H1 (cell line): ENCODE data around the gene GPR101.

Experiments used
- JUND ChIP-seq: IDR thresholded peaks from 2 replicates; pipeline ENCODE4 v1.6.1; 2011; ENCODE audit warnings: mild to moderate bottlenecking, improper control_type of control experiment, low read length
- POLR2AphosphoS5 ChIP-seq: IDR thresholded peaks from 2 replicates; pipeline ENCODE4 v1.6.1; 2011; ENCODE audit warnings: low read depth, low read length
- SIN3A ChIP-seq, 2 experiments: IDR thresholded peaks in 1 of 2; conservative IDR thresholded peaks in 1 of 2; 2 replicates each; pipeline ENCODE4 v1.6.1; 2011 to 2012; ENCODE audit warnings: low read length in 2 of 2, improper control_type of control experiment in 1 of 2, low read depth in 1 of 2, mild to moderate bottlenecking in 1 of 2

DNA sequence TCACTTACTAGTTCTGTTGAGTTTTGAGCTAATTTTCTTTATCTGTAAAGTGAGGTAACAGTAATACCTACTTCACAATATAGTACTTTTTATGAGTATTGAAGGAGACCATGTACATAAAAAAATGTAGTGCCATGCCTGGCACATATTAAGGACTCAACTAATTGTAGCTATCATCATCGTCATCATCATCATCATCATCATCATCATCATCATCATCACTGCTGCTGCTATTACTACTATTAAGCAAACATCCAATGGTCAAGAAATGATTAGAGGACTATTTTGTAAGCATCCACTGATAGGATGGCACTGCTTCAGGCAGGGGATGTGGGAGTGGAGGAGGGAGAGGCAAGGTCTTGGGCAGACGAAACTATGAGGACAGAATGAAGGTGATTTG, 47.4 kb upstream of the GPR101 start:
- no peak for TF ChIP-seq POLR2AphosphoS5
- no peak for TF ChIP-seq JUND
- no peak for TF ChIP-seq SIN3A (conservative IDR thresholded peaks at IDR 0.05 in 1 of 2, IDR thresholded peaks at IDR 0.05 in 1 of 2; ENCODE audit: low read depth in 1 of 2, low read length in 2 of 2)
